Suprapubic skin (tissue), 4 donors: ENCODE data around the gene C1orf50. TPM values are rescaled to one million over a fixed set of nuclear protein-coding genes. Genes with fewer than 3 reads are reported as not detected.

ENCODE experiments used
- DNase-seq, 2 donors: peaks; one replicate each; pipeline ENCODE4 v3.0.0-alpha.2; 2019; ENCODE audit warnings: low spot score in 2 of 2
- H3K27ac ChIP-seq: fragments of 200-600 bp; sonication (generic); one replicate; pipeline ENCODE4 v1.5.1; 2019
- H3K27me3 ChIP-seq: fragments of 200-600 bp; sonication (generic); one replicate; pipeline ENCODE4 v1.5.1; 2019
- H3K36me3 ChIP-seq: fragments of 200-600 bp; sonication (generic); one replicate; pipeline ENCODE4 v1.5.1; 2019
- H3K4me1 ChIP-seq: fragments of 200-600 bp; sonication (generic); one replicate; pipeline ENCODE4 v1.5.1; 2019
- H3K4me3 ChIP-seq: fragments of 200-600 bp; sonication (generic); one replicate; pipeline ENCODE4 v1.5.1; 2019; ENCODE audit warnings: mild to moderate bottlenecking
- H3K9me3 ChIP-seq: fragments of 200-600 bp; sonication (generic); one replicate; pipeline ENCODE4 v1.5.1; 2019
- EP300 ChIP-seq: sonication (generic); formaldehyde crosslinking; IDR thresholded peaks from one replicate; pipeline ENCODE4 v1.6.1; 2017; ENCODE audit warnings: antibody characterized with exemption
- POLR2A ChIP-seq, 2 donors: fragments of 450-650 bp; IDR thresholded peaks; one replicate each; pipeline ENCODE4 v1.6.1; 2017; ENCODE audit warnings: antibody characterized with exemption in 2 of 2, mild to moderate bottlenecking in 2 of 2, moderate library complexity in 2 of 2
- POLR2AphosphoS5 ChIP-seq, 3 donors: sonication (generic); formaldehyde crosslinking; IDR thresholded peaks; one replicate each; pipeline ENCODE4 v1.6.1; 2017; ENCODE audit warnings: antibody characterized with exemption in 3 of 3
- WGBS: methylation state at CpG from one replicate; pipeline ENCODE4 v1.1.5; 2018; 5-methylcytosine and 5-hydroxymethylcytosine counted together
- total RNA-seq, 4 donors: library from RNA; depleted of rRNA; stranded (reverse); fragments of >200 nt; gene quantifications; one replicate each; pipeline ENCODE4 v1.1.0, GENCODE V29; 2016
- TF ChIP-seq, protein P1 (sequence below), 2 donors: fragments of 200-600 bp in 1 of 2; fragments of 450-650 bp in 1 of 2; sonication (generic) in 1 of 2; IDR thresholded peaks; one replicate each; pipeline ENCODE4 v1.5.1; 2016 to 2019; ENCODE audit warnings: antibody characterized with exemption in 2 of 2, mild to moderate bottlenecking in 1 of 2, moderate library complexity in 1 of 2

C1orf50 gene
- total RNA-seq, 4 donors from 2014 or later: 2.2 to 7.6 (median 3.1) TPM

DNA sequence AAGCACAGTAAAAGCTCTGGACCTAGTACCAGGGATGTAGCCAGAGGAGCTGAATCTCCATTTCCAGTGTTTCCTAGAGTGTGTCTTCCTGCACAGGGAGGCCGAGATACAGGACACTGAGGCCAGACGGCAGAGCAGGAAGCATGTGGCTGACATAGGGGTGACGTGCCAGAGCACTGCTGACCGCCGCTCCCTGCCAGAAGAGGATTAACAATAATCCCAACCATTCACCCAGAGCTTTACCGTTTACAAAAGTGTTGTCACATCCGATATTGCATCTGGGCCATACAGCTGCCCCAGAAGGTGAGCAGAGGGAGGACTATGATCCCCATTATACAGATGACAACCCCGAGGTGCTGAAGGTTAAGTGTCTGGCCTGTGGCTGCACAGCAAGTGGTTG lies 21.2 kb upstream of the C1orf50 start:
- H3K36me3 ChIP-seq: peaks cover 49% of the 10 kb centered on the region
- peaks cover 22% of the 10 kb centered on the region for H3K4me1 ChIP-seq
- H3K27me3 ChIP-seq: no peaks in the 10 kb centered on the region
- WGBS: 80% methylated on average over 8 of the region's 8 CpGs
- H3K27ac ChIP-seq: no peak overlapping the region
- TF ChIP-seq, protein P1, sequence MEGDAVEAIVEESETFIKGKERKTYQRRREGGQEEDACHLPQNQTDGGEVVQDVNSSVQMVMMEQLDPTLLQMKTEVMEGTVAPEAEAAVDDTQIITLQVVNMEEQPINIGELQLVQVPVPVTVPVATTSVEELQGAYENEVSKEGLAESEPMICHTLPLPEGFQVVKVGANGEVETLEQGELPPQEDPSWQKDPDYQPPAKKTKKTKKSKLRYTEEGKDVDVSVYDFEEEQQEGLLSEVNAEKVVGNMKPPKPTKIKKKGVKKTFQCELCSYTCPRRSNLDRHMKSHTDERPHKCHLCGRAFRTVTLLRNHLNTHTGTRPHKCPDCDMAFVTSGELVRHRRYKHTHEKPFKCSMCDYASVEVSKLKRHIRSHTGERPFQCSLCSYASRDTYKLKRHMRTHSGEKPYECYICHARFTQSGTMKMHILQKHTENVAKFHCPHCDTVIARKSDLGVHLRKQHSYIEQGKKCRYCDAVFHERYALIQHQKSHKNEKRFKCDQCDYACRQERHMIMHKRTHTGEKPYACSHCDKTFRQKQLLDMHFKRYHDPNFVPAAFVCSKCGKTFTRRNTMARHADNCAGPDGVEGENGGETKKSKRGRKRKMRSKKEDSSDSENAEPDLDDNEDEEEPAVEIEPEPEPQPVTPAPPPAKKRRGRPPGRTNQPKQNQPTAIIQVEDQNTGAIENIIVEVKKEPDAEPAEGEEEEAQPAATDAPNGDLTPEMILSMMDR (IDR thresholded peaks at IDR 0.05): no peak
- TF ChIP-seq EP300: no peak
- TF ChIP-seq POLR2A (IDR thresholded peaks at IDR 0.05): no peak
- TF ChIP-seq POLR2AphosphoS5 (IDR thresholded peaks at IDR 0.05): no peak
- no peaks in the 10 kb centered on the region for H3K9me3 ChIP-seq
- DNase-seq: peak; percentile 36 to 65
- no peak overlapping the region for H3K4me3 ChIP-seq

DNA sequence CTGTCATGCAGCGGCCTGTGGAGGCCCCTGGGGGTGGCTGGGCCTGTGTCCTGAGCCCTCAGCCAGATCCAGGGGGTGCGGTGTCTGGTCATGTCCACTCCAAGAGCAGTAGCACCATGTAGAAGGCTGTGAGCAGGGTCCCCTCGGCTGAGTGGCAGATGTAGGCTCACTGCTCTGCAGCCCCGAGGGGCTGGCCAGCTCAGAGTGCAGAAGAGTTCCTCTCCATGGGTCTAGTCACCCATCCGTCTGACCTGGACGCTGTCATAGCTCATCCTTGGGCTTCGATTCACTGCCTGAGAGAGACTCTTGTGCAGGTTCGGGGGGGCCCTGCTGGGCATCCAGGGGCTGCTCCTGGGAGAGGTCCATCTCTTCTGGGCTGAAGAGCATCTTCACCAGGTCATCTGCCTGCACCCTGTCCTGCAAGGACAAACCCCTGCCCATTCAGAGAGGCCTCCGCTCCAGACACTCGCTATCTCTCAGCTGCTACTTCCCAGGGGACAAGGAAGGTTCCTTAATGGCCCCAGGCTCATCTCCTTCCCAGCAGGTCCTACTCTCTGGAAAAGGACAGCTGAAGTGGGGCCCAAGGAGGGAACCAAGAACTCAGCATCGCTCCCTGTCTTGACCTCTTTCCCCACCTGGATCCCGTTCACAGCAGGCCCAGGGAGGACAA lies 20.5 kb upstream of the C1orf50 start:
- Histone ChIP-seq H3K27me3 (no peaks in the 10 kb centered on the region), H3K9me3 (no peaks in the 10 kb centered on the region), H3K27ac (no peak overlapping the region), H3K4me1 (peaks cover 22% of the 10 kb centered on the region), H3K36me3 (peaks cover 50% of the 10 kb centered on the region), H3K4me3 (no peak overlapping the region)
- TF ChIP-seq EP300: no peak
- TF ChIP-seq, protein P1 (IDR thresholded peaks at IDR 0.05): no peak
- no peak for TF ChIP-seq POLR2A (IDR thresholded peaks at IDR 0.05)
- no peak for TF ChIP-seq POLR2AphosphoS5 (IDR thresholded peaks at IDR 0.05)
- peak; percentile 51 to 71 for DNase-seq
- 86% methylated on average over 10 of the region's 12 CpGs for WGBS

DNA sequence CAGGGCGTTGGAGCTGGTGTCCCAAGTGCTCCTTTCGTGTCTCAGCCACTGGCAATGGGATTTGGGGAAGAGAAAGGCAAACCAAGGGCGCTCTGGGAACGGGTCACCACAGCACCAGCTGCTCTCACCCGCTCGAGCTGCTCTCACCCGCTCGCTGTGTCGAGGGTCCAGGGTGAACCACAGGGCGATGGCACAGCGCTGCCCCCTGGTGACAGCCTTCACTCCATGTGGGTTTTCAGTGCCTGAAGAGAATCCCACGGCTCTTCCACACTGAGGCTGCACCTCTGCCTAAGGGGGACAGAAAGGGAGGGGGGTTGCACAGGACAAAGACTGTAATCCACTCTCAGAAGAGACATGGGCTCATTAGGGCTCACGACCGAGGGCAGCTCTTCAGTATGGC lies 19.9 kb upstream of the C1orf50 start:
- Histone ChIP-seq H3K4me1 (peaks cover 20% of the 10 kb centered on the region), H3K4me3 (no peak overlapping the region), H3K9me3 (no peaks in the 10 kb centered on the region), H3K27ac (no peak overlapping the region), H3K36me3 (peaks cover 56% of the 10 kb centered on the region), H3K27me3 (no peaks in the 10 kb centered on the region)
- TF ChIP-seq POLR2AphosphoS5 (IDR thresholded peaks at IDR 0.05) (no peak), POLR2A (IDR thresholded peaks at IDR 0.05) (no peak), EP300 (no peak)
- TF ChIP-seq, protein P1 (IDR thresholded peaks at IDR 0.05): peak in 1 of 2 donors; percentile 48
- 40% methylated on average over 4 of the region's 14 CpGs for WGBS
- DNase-seq: peak; percentile 62 to 79

DNA sequence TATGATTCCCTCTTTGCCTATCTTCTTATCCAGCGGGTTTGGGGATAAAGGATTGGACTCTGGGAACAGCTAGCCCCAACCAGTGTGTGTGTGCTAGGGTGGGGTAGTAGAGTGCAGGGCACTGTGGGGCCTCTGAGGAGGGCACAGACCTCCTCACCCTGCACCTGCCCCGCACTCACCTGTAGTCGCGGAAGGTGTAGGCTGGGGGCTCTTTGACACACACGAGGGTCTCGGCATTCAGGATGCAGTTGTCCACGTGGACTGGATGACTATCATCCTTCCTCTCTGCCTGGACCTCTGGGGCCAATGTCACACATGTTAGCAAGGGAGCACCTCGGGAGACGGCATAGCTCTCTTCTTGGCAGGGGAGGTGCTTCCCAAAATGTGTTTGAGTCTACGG lies 19.0 kb upstream of the C1orf50 start:
- Histone ChIP-seq H3K27ac (no peak overlapping the region), H3K36me3 (peaks cover 63% of the 10 kb centered on the region), H3K27me3 (no peaks in the 10 kb centered on the region), H3K9me3 (no peaks in the 10 kb centered on the region), H3K4me3 (no peak overlapping the region), H3K4me1 (peaks cover 11% of the 10 kb centered on the region)
- peak; percentile 25 to 38 for DNase-seq
- no peak for TF ChIP-seq POLR2A (IDR thresholded peaks at IDR 0.05)
- TF ChIP-seq, protein P1 (IDR thresholded peaks at IDR 0.05): no peak
- no peak for TF ChIP-seq POLR2AphosphoS5 (IDR thresholded peaks at IDR 0.05)
- 86% methylated on average over 10 of the region's 10 CpGs for WGBS

DNA sequence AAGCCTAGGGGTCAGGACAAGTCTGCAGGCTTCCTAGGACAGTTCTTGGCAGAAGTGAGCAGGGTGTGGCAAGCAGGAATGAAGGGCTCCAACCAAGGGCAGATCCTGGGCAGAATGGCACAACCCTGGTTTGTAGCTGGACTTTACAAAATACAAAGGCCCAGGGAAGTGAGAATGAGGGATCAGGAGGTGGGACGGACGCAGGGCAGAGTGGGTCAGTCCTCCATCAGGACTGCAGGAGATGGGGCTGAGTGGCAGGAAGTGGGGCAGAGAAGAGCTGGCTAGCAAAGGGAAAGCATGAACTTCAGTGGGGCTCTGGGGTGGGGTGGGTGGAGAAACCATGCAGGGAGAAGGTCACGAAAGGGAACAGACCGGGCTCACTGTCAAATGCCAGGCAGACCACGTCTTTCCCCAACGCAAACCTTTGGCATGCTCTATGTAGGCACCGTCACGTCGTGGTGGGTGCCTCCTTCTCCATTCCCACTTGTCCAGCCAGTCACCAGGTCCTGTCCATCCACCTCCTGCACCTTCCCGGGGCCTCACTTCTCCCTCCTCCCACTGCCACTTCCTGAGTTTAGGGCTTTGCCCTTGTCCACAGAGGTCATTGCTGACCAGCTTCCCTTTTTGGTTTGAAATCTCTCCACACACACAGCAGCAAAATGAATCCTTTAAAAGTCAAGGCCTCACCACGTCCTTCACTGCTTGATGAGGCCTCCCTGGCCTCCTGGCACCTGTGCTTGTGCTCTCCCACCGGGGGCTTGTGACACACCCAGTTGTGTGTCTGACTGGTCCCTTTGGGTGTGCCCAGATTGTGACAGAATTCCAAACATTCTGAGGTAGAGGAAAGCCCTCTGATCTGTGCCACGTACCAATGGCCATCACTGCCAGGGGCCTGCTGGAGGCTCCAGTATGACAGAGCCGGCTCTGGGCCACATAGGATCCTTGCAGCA lies 18.3 kb upstream of the C1orf50 start:
- WGBS: 82% methylated on average over 14 of the region's 14 CpGs
- H3K27me3 ChIP-seq: no peaks in the 10 kb centered on the region
- H3K27ac ChIP-seq: no peak overlapping the region
- TF ChIP-seq EP300 (no peak), POLR2AphosphoS5 (IDR thresholded peaks at IDR 0.05) (no peak), POLR2A (IDR thresholded peaks at IDR 0.05) (no peak)
- TF ChIP-seq, protein P1 (IDR thresholded peaks at IDR 0.05): no peak
- H3K4me3 ChIP-seq: no peak overlapping the region
- peak; percentile 30 to 58 for DNase-seq
- peaks cover 6% of the 10 kb centered on the region for H3K4me1 ChIP-seq
- H3K36me3 ChIP-seq: peaks cover 70% of the 10 kb centered on the region
- no peaks in the 10 kb centered on the region for H3K9me3 ChIP-seq
